Common myeloid progenitor, CD34-positive (primary cell): ENCODE measurements around the gene FAM180B.
"Not testable (repeated sequence)": the region's sequence is repeated elsewhere in the genome, so short reads cannot be mapped to it uniquely, and the experiment has no call there.

Experiments
- CTCF ChIA-PET: fragments of 350-600 bp; sonication (Branson Sonifier 250); formaldehyde crosslinking; loops from one replicate; lab custom pipeline; 2021; ENCODE audit warnings: antibody characterized with exemption; lab: Charles Lee
- POLR2A ChIA-PET: fragments of 350-600 bp; sonication (Branson Sonifier 250); formaldehyde crosslinking; loops from one replicate; lab custom pipeline; 2021; ENCODE audit warnings: antibody characterized with exemption; lab: Charles Lee
- DNase-seq, 3 donors: peaks; one replicate each; pipeline versions ENCODE4 v3.0.0 to v3.0.0-alpha.2; 2013
- H3K27ac ChIP-seq, 2 experiments: 1 replicate in 1 of 2; 2 replicates in 1 of 2; pipeline ENCODE4 v1.7.0; 2013; ENCODE audit warnings: inconsistent platforms in 2 of 2, low read length in 2 of 2, mild to moderate bottlenecking in 2 of 2, low read depth in 1 of 2, moderate library complexity in 1 of 2; ENCODE audit not compliant: severe bottlenecking in 2 of 2, insufficient read depth in 1 of 2, poor library complexity in 1 of 2
- H3K27me3 ChIP-seq, 5 experiments: replicated peaks in 2 of 5; 1 replicate in 3 of 5; 2 replicates in 2 of 5; pipeline versions ENCODE4 v1.6.1 to v1.7.0; 2013; ENCODE audit warnings: low read length in 4 of 5, mild to moderate bottlenecking in 2 of 5, moderate library complexity in 2 of 5, inconsistent platforms in 1 of 5; ENCODE audit not compliant: insufficient read depth in 5 of 5, control insufficient read depth in 4 of 5
- H3K36me3 ChIP-seq, 4 experiments: 1 replicate in 2 of 4; 2 replicates in 2 of 4; pipeline versions ENCODE4 v1.6.1 to v1.7.0; 2013; ENCODE audit warnings: low read length in 3 of 4, control low read depth in 1 of 4, mild to moderate bottlenecking in 1 of 4; ENCODE audit not compliant: control insufficient read depth in 4 of 4, insufficient read depth in 4 of 4
- H3K4me1 ChIP-seq, 4 experiments: 1 replicate in 3 of 4; 2 replicates in 1 of 4; pipeline versions ENCODE4 v1.6.1 to v1.7.1; 2013; ENCODE audit warnings: low read length in 3 of 4, mild to moderate bottlenecking in 3 of 4, control low read depth in 1 of 4, inconsistent platforms in 1 of 4, moderate library complexity in 1 of 4; ENCODE audit not compliant: control insufficient read depth in 4 of 4, insufficient read depth in 4 of 4; ENCODE audit errors: control extremely low read depth in 1 of 4
- H3K4me3 ChIP-seq, 7 experiments: 1 replicate in 4 of 7; 2 replicates in 3 of 7; pipeline versions ENCODE4 v1.5.1 to v1.7.0; 2013; ENCODE audit warnings: mild to moderate bottlenecking in 7 of 7, low read length in 6 of 7, moderate library complexity in 6 of 7, inconsistent platforms in 2 of 7, low read depth in 2 of 7, control low read depth in 1 of 7; ENCODE audit not compliant: insufficient read depth in 4 of 7, control insufficient read depth in 1 of 7; ENCODE audit errors: extremely low read depth in 1 of 7
- H3K9me3 ChIP-seq, 5 experiments: 1 replicate in 4 of 5; 2 replicates in 1 of 5; pipeline versions ENCODE4 v1.6.1 to v1.7.1; 2013; ENCODE audit warnings: low read length in 4 of 5, mild to moderate bottlenecking in 2 of 5, inconsistent platforms in 1 of 5, low read depth in 1 of 5, moderate library complexity in 1 of 5; ENCODE audit not compliant: control insufficient read depth in 4 of 5, insufficient read depth in 2 of 5; ENCODE audit errors: control extremely low read depth in 1 of 5
- WGBS: methylation state at CpG from one replicate; pipeline ENCODE4 v1.1.5; 2013; ENCODE audit not compliant: insufficient coverage; 5-methylcytosine and 5-hydroxymethylcytosine counted together

FAM180B gene

GRCh38 chr11:47636331-47636730 lies 49.9 kb downstream of the FAM180B start:
- H3K9me3 ChIP-seq, POLR2A ChIA-PET, H3K4me1 ChIP-seq, DNase-seq, H3K4me3 ChIP-seq, H3K27me3 ChIP-seq, H3K27ac ChIP-seq: not testable (repeated sequence)
- WGBS, result 100% methylated on average over 7 of the region's 11 CpGs
- peaks cover 8 to 47% (median 29%) of the 10 kb centered on the region in 4 experiments for H3K36me3 ChIP-seq
- CTCF ChIA-PET, result interaction anchor here (0.6 kb wide), 1 partner anchor 11 kb away, joined by 4 read pairs; no protein-coding TSS in a partner anchor
